Sigmoid colon (tissue), 4 donors: ENCODE results near the gene MTM1.

ENCODE experiments used
- CTCF ChIP-seq, 4 experiments: fragments of 450-650 bp in 3 of 4; fragments of 200-600 bp in 1 of 4; IDR thresholded peaks; one replicate each; pipeline ENCODE4 v1.5.1; 2016 to 2019; ENCODE audit warnings: antibody characterized with exemption in 4 of 4, mild to moderate bottlenecking in 3 of 4, moderate library complexity in 2 of 4
- EP300 ChIP-seq, 4 donors: sonication (generic); formaldehyde crosslinking; IDR thresholded peaks; one replicate each; pipeline ENCODE4 v1.6.1; 2017; ENCODE audit warnings: antibody characterized with exemption in 4 of 4
- POLR2AphosphoS5 ChIP-seq, 4 donors: sonication (generic); formaldehyde crosslinking; IDR thresholded peaks; one replicate each; pipeline ENCODE4 v1.6.1; 2017; ENCODE audit warnings: antibody characterized with exemption in 4 of 4

- TF ChIP-seq POLR2AphosphoS5 (IDR thresholded peaks at IDR 0.05) (no peak), EP300 (IDR thresholded peaks at IDR 0.05) (no peak), CTCF (IDR thresholded peaks at IDR 0.05) (no peak)
Measured at GRCh38 chrX:150688911-150689451, 120.6 kb downstream of the MTM1 start.
